Common myeloid progenitor, CD34-positive (primary cell): ENCODE results near the gene HLA-DPA1.

Experiments used
- CTCF ChIA-PET: fragments of 350-600 bp; sonication (Branson Sonifier 250); formaldehyde crosslinking; loops from one replicate; lab custom pipeline; 2021; ENCODE audit warnings: antibody characterized with exemption; lab: Charles Lee
- POLR2A ChIA-PET: fragments of 350-600 bp; sonication (Branson Sonifier 250); formaldehyde crosslinking; loops from one replicate; lab custom pipeline; 2021; ENCODE audit warnings: antibody characterized with exemption; lab: Charles Lee
- DNase-seq, 3 donors: peaks; one replicate each; pipeline versions ENCODE4 v3.0.0 to v3.0.0-alpha.2; 2013
- H3K27ac ChIP-seq, 2 experiments: 1 replicate in 1 of 2; 2 replicates in 1 of 2; pipeline ENCODE4 v1.7.0; 2013; ENCODE audit warnings: inconsistent platforms in 2 of 2, low read length in 2 of 2, mild to moderate bottlenecking in 2 of 2, low read depth in 1 of 2, moderate library complexity in 1 of 2; ENCODE audit not compliant: severe bottlenecking in 2 of 2, insufficient read depth in 1 of 2, poor library complexity in 1 of 2
- H3K27me3 ChIP-seq, 5 experiments: replicated peaks in 2 of 5; 1 replicate in 3 of 5; 2 replicates in 2 of 5; pipeline versions ENCODE4 v1.6.1 to v1.7.0; 2013; ENCODE audit warnings: low read length in 4 of 5, mild to moderate bottlenecking in 2 of 5, moderate library complexity in 2 of 5, inconsistent platforms in 1 of 5; ENCODE audit not compliant: insufficient read depth in 5 of 5, control insufficient read depth in 4 of 5
- H3K36me3 ChIP-seq, 4 experiments: 1 replicate in 2 of 4; 2 replicates in 2 of 4; pipeline versions ENCODE4 v1.6.1 to v1.7.0; 2013; ENCODE audit warnings: low read length in 3 of 4, control low read depth in 1 of 4, mild to moderate bottlenecking in 1 of 4; ENCODE audit not compliant: control insufficient read depth in 4 of 4, insufficient read depth in 4 of 4
- H3K4me1 ChIP-seq, 4 experiments: 1 replicate in 3 of 4; 2 replicates in 1 of 4; pipeline versions ENCODE4 v1.6.1 to v1.7.1; 2013; ENCODE audit warnings: low read length in 3 of 4, mild to moderate bottlenecking in 3 of 4, control low read depth in 1 of 4, inconsistent platforms in 1 of 4, moderate library complexity in 1 of 4; ENCODE audit not compliant: control insufficient read depth in 4 of 4, insufficient read depth in 4 of 4; ENCODE audit errors: control extremely low read depth in 1 of 4
- H3K4me3 ChIP-seq, 7 experiments: 1 replicate in 4 of 7; 2 replicates in 3 of 7; pipeline versions ENCODE4 v1.5.1 to v1.7.0; 2013; ENCODE audit warnings: mild to moderate bottlenecking in 7 of 7, low read length in 6 of 7, moderate library complexity in 6 of 7, inconsistent platforms in 2 of 7, low read depth in 2 of 7, control low read depth in 1 of 7; ENCODE audit not compliant: insufficient read depth in 4 of 7, control insufficient read depth in 1 of 7; ENCODE audit errors: extremely low read depth in 1 of 7
- H3K9me3 ChIP-seq, 5 experiments: 1 replicate in 4 of 5; 2 replicates in 1 of 5; pipeline versions ENCODE4 v1.6.1 to v1.7.1; 2013; ENCODE audit warnings: low read length in 4 of 5, mild to moderate bottlenecking in 2 of 5, inconsistent platforms in 1 of 5, low read depth in 1 of 5, moderate library complexity in 1 of 5; ENCODE audit not compliant: control insufficient read depth in 4 of 5, insufficient read depth in 2 of 5; ENCODE audit errors: control extremely low read depth in 1 of 5
- WGBS: methylation state at CpG from one replicate; pipeline ENCODE4 v1.1.5; 2013; ENCODE audit not compliant: insufficient coverage; 5-methylcytosine and 5-hydroxymethylcytosine counted together

The HLA-DPA1 gene

DNA sequence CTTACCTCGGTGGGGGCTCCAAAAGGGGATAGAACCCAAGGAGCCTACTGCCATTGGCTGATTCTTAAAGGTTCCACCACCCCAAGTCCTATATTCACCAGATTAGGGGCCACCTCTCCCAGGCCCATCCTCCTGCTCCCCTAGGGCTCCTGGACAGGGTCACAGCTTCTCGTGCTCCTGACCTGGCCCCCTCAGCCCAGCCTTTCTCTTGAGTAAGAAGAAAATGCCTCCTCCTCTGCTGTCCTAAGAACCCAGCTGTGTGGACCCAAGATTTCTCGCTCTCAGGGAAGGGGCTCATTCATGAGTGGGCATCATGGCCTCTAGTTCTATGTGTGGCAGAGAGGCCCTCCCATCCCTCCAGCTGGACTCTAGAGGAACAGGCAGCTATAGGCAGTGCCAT lies 18.9 kb upstream of the HLA-DPA1 start:
- Histone ChIP-seq H3K9me3 (peaks cover 0 to 3% (median 0%) of the 10 kb centered on the region in 5 experiments), H3K27ac (no peak overlapping the region), H3K4me1 (no peaks in the 10 kb centered on the region), H3K36me3 (peaks cover 0 to 11% (median 3%) of the 10 kb centered on the region in 4 experiments), H3K27me3 (no peaks in the 10 kb centered on the region), H3K4me3 (no peak overlapping the region)
- ChIA-PET POLR2A (no interaction called here), CTCF (interaction anchor here (0.7 to 1.2 kb wide), 7 partner anchors 10 to 1040 kb away, joined by 3 to 7 read pairs (median 5); no protein-coding TSS in a partner anchor)
- no peak for DNase-seq
- 100% methylated on average over 2 of the region's 3 CpGs for WGBS

DNA sequence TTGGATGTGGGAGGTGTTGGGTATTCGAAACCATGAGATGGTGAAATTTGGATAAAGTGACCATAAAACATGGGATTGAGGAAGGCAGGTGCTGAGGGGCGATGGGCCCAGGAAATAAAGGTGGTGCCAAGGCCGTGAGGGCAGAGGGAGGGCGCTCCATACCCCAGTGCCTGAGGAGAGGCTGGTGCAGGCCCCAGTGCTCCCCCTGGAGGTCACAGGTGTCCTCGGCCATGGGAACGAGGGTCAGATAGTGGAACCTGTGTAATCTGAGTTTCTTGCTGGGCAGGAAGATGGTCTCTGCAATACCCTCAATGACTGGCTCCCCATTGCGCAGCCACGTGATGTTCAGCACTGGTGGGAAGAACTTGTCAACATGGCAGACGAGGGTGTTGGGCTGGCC lies 18.5 kb upstream of the HLA-DPA1 start:
- peak; percentile 55 to 72 (median 58) for DNase-seq
- Histone ChIP-seq H3K9me3 (no peaks in the 10 kb centered on the region), H3K4me1 (no peaks in the 10 kb centered on the region), H3K36me3 (peaks cover 2 to 15% (median 5%) of the 10 kb centered on the region in 4 experiments), H3K4me3 (no peak overlapping the region), H3K27ac (no peak overlapping the region), H3K27me3 (no peaks in the 10 kb centered on the region)
- WGBS: 51% methylated on average over 9 of the region's 9 CpGs
- ChIA-PET CTCF (interaction anchor here (0.7 to 1.2 kb wide), 5 partner anchors 10 to 1039 kb away, joined by 3 to 7 read pairs (median 5); no protein-coding TSS in a partner anchor), POLR2A (no interaction called here)

GRCh38 chr6:33088931-33089620 lies 15.6 kb upstream of the HLA-DPA1 start:
- ChIA-PET POLR2A (interaction anchor here (0.6 kb wide), 1 partner anchor 217 kb away, joined by 7 read pairs; no protein-coding TSS in a partner anchor), CTCF (interaction anchor here (0.9 to 3.0 kb wide), 9 partner anchors 9 to 91 kb away, joined by 3 to 12 read pairs (median 4); no protein-coding TSS in a partner anchor)
- Histone ChIP-seq H3K4me3 (no peak overlapping the region), H3K27ac (no peak overlapping the region), H3K9me3 (no peaks in the 10 kb centered on the region), H3K4me1 (no peaks in the 10 kb centered on the region), H3K27me3 (no peaks in the 10 kb centered on the region), H3K36me3 (peaks cover 9 to 44% (median 24%) of the 10 kb centered on the region in 4 experiments)
- no peak for DNase-seq
- WGBS: 76% methylated on average over 4 of the region's 6 CpGs

DNA sequence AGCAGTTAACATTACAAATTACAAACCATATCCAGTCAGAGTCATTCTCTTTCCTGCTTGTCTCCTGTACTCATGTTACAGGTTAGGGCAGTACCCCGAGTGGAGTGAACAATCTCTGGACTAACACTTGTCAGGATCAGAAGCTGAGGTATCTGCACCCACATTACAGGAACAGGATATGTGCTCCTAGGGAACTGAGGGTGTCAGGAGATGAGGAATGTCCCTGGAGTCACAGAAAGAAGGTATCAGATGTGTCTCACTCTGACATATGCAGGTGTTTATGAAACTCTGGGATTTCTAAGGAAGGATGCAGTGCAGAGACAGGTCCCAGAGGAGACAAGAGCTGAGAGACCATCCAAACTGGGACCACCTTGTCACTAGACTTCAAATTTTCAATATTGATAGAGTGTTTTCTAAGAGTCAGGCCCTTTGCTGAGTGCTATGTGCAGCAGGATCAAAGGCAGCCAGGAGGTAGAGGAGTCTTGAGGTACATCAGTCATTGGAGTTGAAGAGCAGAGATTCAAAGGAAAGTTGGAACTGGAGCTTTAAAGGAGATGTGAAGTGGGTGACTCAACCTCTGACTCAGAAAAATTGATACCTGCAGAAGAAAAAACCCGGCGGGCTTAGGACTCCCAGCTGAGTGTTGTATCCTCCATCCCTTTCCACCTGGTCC lies 14.9 kb upstream of the HLA-DPA1 start:
- no peak for DNase-seq
- CTCF ChIA-PET: interaction anchor here (0.9 to 2.8 kb wide), 11 partner anchors 8 to 103 kb away, joined by 3 to 10 read pairs (median 3); no protein-coding TSS in a partner anchor

DNA sequence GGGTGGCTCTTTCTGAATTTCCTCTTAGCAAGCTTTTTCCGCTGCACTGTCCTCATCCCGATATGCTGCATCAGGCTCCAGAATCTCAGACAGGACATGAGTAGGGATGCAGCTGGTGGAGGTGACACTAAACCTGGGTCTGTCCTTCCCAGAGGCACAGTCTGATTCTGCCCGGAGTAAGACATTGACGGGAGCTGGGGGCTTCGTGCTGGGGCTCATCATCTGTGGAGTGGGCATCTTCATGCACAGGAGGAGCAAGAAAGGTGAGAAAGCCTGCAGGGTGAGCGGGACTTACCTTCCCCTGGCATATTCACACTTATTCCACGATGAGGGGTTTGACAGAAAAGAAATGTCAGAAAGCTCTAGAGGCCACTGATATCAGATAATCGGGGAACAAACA lies 12.2 kb upstream of the HLA-DPA1 start:
- POLR2A ChIA-PET: no interaction called here
- Histone ChIP-seq H3K36me3 (peaks cover 9 to 76% (median 37%) of the 10 kb centered on the region in 4 experiments), H3K27ac (no peak overlapping the region), H3K4me1 (peaks cover 0 to 4% (median 0%) of the 10 kb centered on the region in 4 experiments), H3K9me3 (no peaks in the 10 kb centered on the region), H3K4me3 (no peak overlapping the region), H3K27me3 (no peaks in the 10 kb centered on the region)
- 86% methylated on average over 7 of the region's 8 CpGs for WGBS
- DNase-seq: no peak
- CTCF ChIA-PET: interaction anchor here (0.8 to 1.2 kb wide), 4 partner anchors 13 to 72 kb away, joined by 3 to 4 read pairs (median 3); partner anchors contain the start of gene HLA-DPA1

More for the DNA sequence above, 14.9 kb upstream of the HLA-DPA1 start:
- Histone ChIP-seq H3K4me1 (no peaks in the 10 kb centered on the region), H3K27me3 (no peaks in the 10 kb centered on the region), H3K9me3 (no peaks in the 10 kb centered on the region), H3K4me3 (no peak overlapping the region), H3K36me3 (peaks cover 9 to 50% (median 29%) of the 10 kb centered on the region in 4 experiments), H3K27ac (no peak overlapping the region)
- 87% methylated on average over 3 of the region's 3 CpGs for WGBS
- POLR2A ChIA-PET: interaction anchor here (0.6 kb wide), 1 partner anchor 217 kb away, joined by 7 read pairs; no protein-coding TSS in a partner anchor

DNA sequence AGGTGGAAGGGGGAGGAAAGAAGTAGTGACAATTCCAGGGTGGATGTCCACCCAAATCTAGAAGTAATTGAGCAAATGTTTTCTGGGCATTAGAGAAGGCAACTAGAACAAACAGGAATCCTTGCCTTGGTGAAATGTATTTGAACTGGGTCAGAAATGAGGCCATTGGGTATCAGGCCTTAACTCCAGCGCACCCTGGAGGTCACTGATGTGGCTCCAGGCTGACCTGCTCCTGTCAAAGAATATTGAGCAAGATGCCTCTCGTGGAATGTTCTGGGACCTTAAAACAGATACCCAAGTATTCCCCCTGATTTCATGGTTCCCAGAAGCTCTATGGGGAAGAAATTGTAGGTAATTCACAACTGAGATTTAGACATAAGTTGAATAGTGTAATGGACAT lies 9.3 kb upstream of the HLA-DPA1 start:
- Histone ChIP-seq H3K36me3 (peaks cover 7 to 75% (median 42%) of the 10 kb centered on the region in 4 experiments), H3K4me1 (peaks cover 2 to 20% (median 15%) of the 10 kb centered on the region in 4 experiments), H3K4me3 (no peak overlapping the region), H3K27ac (no peak overlapping the region), H3K27me3 (no peaks in the 10 kb centered on the region), H3K9me3 (no peaks in the 10 kb centered on the region)
- 41% methylated on average over 2 of the region's 2 CpGs for WGBS
- CTCF ChIA-PET: interaction anchor here (0.7 to 6.7 kb wide), 12 partner anchors 10 to 164 kb away, joined by 3 to 99 read pairs (median 4); partner anchors contain the start of genes HLA-DMA and HLA-DPA1
- peak; percentile 57 to 74 (median 71) for DNase-seq
- POLR2A ChIA-PET: no interaction called here
